MM.1S (cell line): Measurements from ENCODE around the gene STARD10.

Source experiments
- CTCF ChIP-seq: fragments of 300-600 bp; sonication (generic); IDR thresholded peaks from 2 replicates; pipeline ENCODE4 v1.5.1; 2016; ENCODE audit warnings: antibody characterized with exemption, low read length, mixed read lengths
- EZH2 ChIP-seq: fragments of 300-600 bp; sonication (generic); optimal IDR thresholded peaks from 2 replicates; pipeline ENCODE3; 2017; ENCODE audit warnings: low read depth, mild to moderate bottlenecking, antibody characterized with exemption, low read length, mixed read lengths

GRCh38 chr11:72778535-72779494, 15.0 kb downstream of the STARD10 start:
- TF ChIP-seq EZH2: no peak
- TF ChIP-seq CTCF: no peak
